Measurements from ENCODE around the gene SLC15A3. TPM values are rescaled to one million over a fixed set of nuclear protein-coding genes. Genes with fewer than 3 reads are reported as not detected.

SLC15A3 gene
- total RNA-seq, 1 donor from 2014 or later = 9.0 TPM

Other genes with a start within 250 kb of the SLC15A3 start
- not detected in 2 replicates for gene MS4A18, start 227.5 kb downstream of the SLC15A3 start, total RNA-seq
- not detected in 2 replicates for gene MS4A15, start 195.3 kb downstream of the SLC15A3 start, total RNA-seq
- gene MS4A10, start 166.8 kb downstream of the SLC15A3 start, total RNA-seq = not detected in 2 replicates
- gene CCDC86, start 110.1 kb downstream of the SLC15A3 start, total RNA-seq = 14.0 and 31.2 TPM in 2 replicates
- gene PTGDR2, start 96.2 kb downstream of the SLC15A3 start, total RNA-seq = 0.05 TPM in 1 of 2 replicates, not detected in the other
- gene ZP1, start 84.6 kb downstream of the SLC15A3 start, total RNA-seq = not detected in 2 replicates
- 45.8 and 79.6 TPM in 2 replicates for gene PRPF19, start 45.6 kb downstream of the SLC15A3 start, total RNA-seq
- gene TMEM109, start 38.0 kb downstream of the SLC15A3 start, total RNA-seq = 63.6 and 114 TPM in 2 replicates
- gene TMEM132A, start 27.7 kb downstream of the SLC15A3 start, total RNA-seq = 99.5 and 112 TPM in 2 replicates
- gene CD6, start 19.5 kb upstream of the SLC15A3 start, total RNA-seq = not detected in 2 replicates
- gene CD5, start 150.3 kb upstream of the SLC15A3 start, total RNA-seq = not detected in 2 replicates
- 9.7 and 14.1 TPM in 2 replicates for gene VPS37C, start 209.2 kb upstream of the SLC15A3 start, total RNA-seq